MCF 10A (cell line): ENCODE data around the gene FMOD. TPM values are rescaled to one million over a fixed set of nuclear protein-coding genes. Genes with fewer than 3 reads are reported as not detected.
A peak's percentile ranks its signal among the peaks of the same experiment; 100 is the strongest.

Experiments used
- BruUV-seq: library from RNA; stranded (reverse); fragments of 400-500 nt; replicated peaks from 2 replicates; lab custom pipeline; 2021; lab: Mats Ljungman, UMichigan
- CTCF ChIA-PET: fragments of 300-600 bp; sonication (Branson Sonifier 250); formaldehyde crosslinking; extraction: SDS; loops from one replicate; lab custom pipeline; 2021; ENCODE audit warnings: antibody characterized with exemption, inconsistent platforms; lab: Yijun Ruan, JAX
- POLR2A ChIA-PET: fragments of 300-600, 350-650 bp; sonication (Branson Sonifier 250); formaldehyde crosslinking; extraction: SDS; loops from one replicate; lab custom pipeline; 2020; ENCODE audit warnings: antibody characterized with exemption, inconsistent platforms; lab: Yijun Ruan, JAX
- DNase-seq: peaks from one replicate; pipeline ENCODE4 v3.0.0-alpha.2; 2018; ENCODE audit not compliant: unreplicated experiment
- H3K27ac Mint-ChIP-seq: one replicate; pipeline ENCODE4 v1.8.0; 2022; ENCODE audit warnings: mild to moderate bottlenecking, low read depth, mixed read lengths; ENCODE audit not compliant: unreplicated experiment
- H3K27me3 Mint-ChIP-seq: one replicate; pipeline ENCODE4 v1.8.0; 2022; ENCODE audit warnings: mixed read lengths; ENCODE audit not compliant: insufficient read depth, unreplicated experiment
- H3K36me3 Mint-ChIP-seq: one replicate; pipeline ENCODE4 v1.8.0; 2022; ENCODE audit warnings: mild to moderate bottlenecking, moderate library complexity, mixed read lengths; ENCODE audit not compliant: insufficient read depth, unreplicated experiment
- H3K4me1 Mint-ChIP-seq: one replicate; pipeline ENCODE4 v1.8.0; 2022; ENCODE audit warnings: mixed read lengths; ENCODE audit not compliant: insufficient read depth, unreplicated experiment
- H3K4me3 Mint-ChIP-seq: one replicate; pipeline ENCODE4 v1.8.0; 2022; ENCODE audit warnings: mild to moderate bottlenecking, moderate library complexity, mixed read lengths; ENCODE audit not compliant: unreplicated experiment
- H3K9me3 Mint-ChIP-seq: one replicate; pipeline ENCODE4 v1.8.0; 2022; ENCODE audit warnings: mixed read lengths; ENCODE audit not compliant: unreplicated experiment
- CTCF ChIP-seq: fragments of 200-600 bp; IDR thresholded peaks from one replicate; pipeline ENCODE4 v1.8.0; 2022; ENCODE audit warnings: antibody characterized with exemption, mild to moderate bottlenecking; ENCODE audit not compliant: unreplicated experiment
- intact Hi-C: fragments of 100-400 bp; cut with micrococcal nuclease; formaldehyde crosslinking; loops from 2 replicates; pipeline ENCODE4 v1.14.1; 2022
- total RNA-seq: library from RNA; stranded (reverse); gene quantifications from 2 replicates; pipeline ENCODE4 v1.2.3, GENCODE V29; 2022

Gene FMOD
- total RNA-seq, 1 experiment from 2014 or later, result not detected

DNA sequence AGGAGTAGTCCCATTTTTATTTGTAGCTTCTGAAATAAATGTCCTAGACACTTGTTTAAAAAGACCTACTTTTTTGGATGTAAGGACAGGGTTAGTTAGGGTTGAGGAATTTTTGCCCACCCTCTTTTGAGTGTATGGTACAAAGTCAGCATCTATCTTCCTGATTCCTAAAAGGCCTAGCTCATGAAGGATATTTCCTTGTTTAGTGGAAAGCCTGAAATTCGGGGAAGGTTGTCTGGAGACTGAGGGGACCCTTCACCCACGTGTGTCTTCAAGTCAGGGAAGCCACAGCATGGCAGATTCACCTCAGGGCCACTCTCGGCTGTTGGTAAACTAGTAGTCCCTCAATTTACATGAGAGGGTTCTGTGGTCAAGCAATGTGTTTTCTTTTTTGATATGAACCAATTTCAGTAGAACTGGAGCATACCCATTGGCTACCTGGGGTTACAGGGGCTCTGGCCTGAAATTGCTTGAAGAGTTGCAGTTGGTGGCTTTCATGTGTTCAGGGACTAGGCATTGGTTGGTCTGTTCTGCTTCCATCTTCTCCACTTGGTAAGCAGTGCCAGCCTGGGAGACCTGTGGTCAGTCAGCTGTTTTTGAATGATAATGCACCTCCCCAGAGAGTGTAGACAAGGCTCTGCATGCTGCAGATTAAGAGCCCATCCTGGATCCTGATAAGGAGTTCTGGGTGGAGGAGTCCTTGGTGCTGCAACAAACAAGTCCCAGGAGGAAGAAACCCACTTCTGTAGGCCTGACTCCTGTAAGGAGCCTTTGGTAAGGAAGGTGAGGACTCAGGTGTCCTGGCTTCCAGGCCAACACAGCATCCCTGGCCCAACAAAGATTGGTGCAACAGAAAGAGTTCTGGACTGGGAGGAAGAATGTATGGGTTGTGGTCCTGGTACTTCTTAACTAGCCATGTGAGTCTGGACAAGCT, 39.3 kb downstream of the FMOD start:
- intact Hi-C loops, result no loop called here

DNA sequence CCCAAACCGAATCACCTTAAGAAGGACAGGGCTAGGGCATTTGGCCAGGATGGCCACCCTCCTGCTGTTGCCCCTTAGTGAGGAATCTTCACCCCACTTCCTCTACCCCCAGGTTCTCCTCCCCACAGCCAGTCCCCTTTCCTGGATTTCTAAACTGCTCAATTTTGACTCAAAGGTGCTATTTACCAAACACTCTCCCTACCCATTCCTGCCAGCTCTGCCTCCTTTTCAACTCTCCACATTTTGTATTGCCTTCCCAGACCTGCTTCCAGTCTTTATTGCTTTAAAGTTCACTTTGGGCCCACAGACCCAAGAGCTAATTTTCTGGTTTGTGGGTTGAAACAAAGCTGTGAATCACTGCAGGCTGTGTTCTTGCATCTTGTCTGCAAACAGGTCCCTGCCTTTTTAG, 42.0 kb downstream of the FMOD start:
- H3K4me1 Mint-ChIP-seq, result peaks cover 39% of the 10 kb centered on the region
- H3K27ac Mint-ChIP-seq, result no peak overlapping the region
- no peaks in the 10 kb centered on the region for H3K9me3 Mint-ChIP-seq
- peak overlapping the region; percentile 71 for H3K4me3 Mint-ChIP-seq
- no TSS peak for BruUV-seq
- no peaks in the 10 kb centered on the region for H3K27me3 Mint-ChIP-seq
- no peak for DNase-seq
- ChIA-PET POLR2A (interaction anchor here (0.6 to 10.5 kb wide), 8 partner anchors 15 to 549 kb away, joined by 3 to 238 read pairs (median 4); no protein-coding TSS in a partner anchor), CTCF (interaction anchor here (1.0 to 10.1 kb wide), 9 partner anchors 7 to 179 kb away, joined by 3 to 195 read pairs (median 5); no protein-coding TSS in a partner anchor)
- peaks cover 55% of the 10 kb centered on the region for H3K36me3 Mint-ChIP-seq
- TF ChIP-seq CTCF, result no peak
- intact Hi-C loops, result no loop called here

More for the DNA sequence above, 39.3 kb downstream of the FMOD start:
- H3K27me3 Mint-ChIP-seq, result no peaks in the 10 kb centered on the region
- H3K27ac Mint-ChIP-seq, result no peak overlapping the region
- no peak for DNase-seq
- no peaks in the 10 kb centered on the region for H3K9me3 Mint-ChIP-seq
- H3K4me3 Mint-ChIP-seq, result no peak overlapping the region
- POLR2A ChIA-PET, result interaction anchor here (0.7 to 10.5 kb wide), 3 partner anchors 12 to 450 kb away, joined by 3 to 238 read pairs (median 4); no protein-coding TSS in a partner anchor
- no peak for TF ChIP-seq CTCF
- CTCF ChIA-PET, result interaction anchor here (1.0 to 10.1 kb wide), 7 partner anchors 9 to 272 kb away, joined by 3 to 195 read pairs (median 7); no protein-coding TSS in a partner anchor
- no TSS peak for BruUV-seq
- peaks cover 32% of the 10 kb centered on the region for H3K4me1 Mint-ChIP-seq
- peaks cover 45% of the 10 kb centered on the region for H3K36me3 Mint-ChIP-seq

GRCh38 chr1:203308328-203308922, 42.5 kb downstream of the FMOD start:
- no peaks in the 10 kb centered on the region for H3K27me3 Mint-ChIP-seq
- no peak for TF ChIP-seq CTCF
- H3K27ac Mint-ChIP-seq, result no peak overlapping the region
- H3K4me1 Mint-ChIP-seq, result peaks cover 44% of the 10 kb centered on the region
- H3K36me3 Mint-ChIP-seq, result peaks cover 55% of the 10 kb centered on the region
- DNase-seq, result no peak
- H3K9me3 Mint-ChIP-seq, result no peaks in the 10 kb centered on the region
- H3K4me3 Mint-ChIP-seq, result peak overlapping the region; percentile 71
- ChIA-PET POLR2A (interaction anchor here (0.9 to 10.5 kb wide), 10 partner anchors 9 to 488 kb away, joined by 3 to 238 read pairs (median 24); partner anchors contain the start of gene TMEM183A), CTCF (interaction anchor here (0.6 to 10.1 kb wide), 18 partner anchors 8 to 393 kb away, joined by 3 to 195 read pairs (median 5); no protein-coding TSS in a partner anchor)
- intact Hi-C loops, result no loop called here
- BruUV-seq, result no TSS peak
